GM23248 (cell line): ENCODE measurements around the gene STK32B.

Experiments
- EZH2 ChIP-seq: fragments of 200-600 bp; sonication (generic); IDR thresholded peaks from 2 replicates; pipeline ENCODE4 v1.6.1; 2018; ENCODE audit warnings: antibody characterized with exemption, mild to moderate bottlenecking; ENCODE audit not compliant: insufficient read depth, poor library complexity, severe bottlenecking
- EZH2phosphoT487 ChIP-seq: fragments of 200-600 bp; sonication (generic); IDR thresholded peaks from 2 replicates; pipeline ENCODE4 v1.6.1; 2018; ENCODE audit warnings: antibody characterized with exemption, moderate library complexity, mild to moderate bottlenecking, low read depth; ENCODE audit not compliant: insufficient read depth

- TF ChIP-seq EZH2 (no peak), EZH2phosphoT487 (no peak)
Measured at GRCh38 chr4:5028480-5028879, 22.8 kb upstream of the STK32B start.
